A549 (cell line): Measurements from ENCODE around the gene CCDC182. TPM values are rescaled to one million over a fixed set of nuclear protein-coding genes. Genes with fewer than 3 reads are reported as not detected.

Source experiments
- ATAC-seq, 2 experiments: fragments of 200-7000 bp in 1 of 2; fragments of >200 bp in 1 of 2; cut with Nextera tagmentation in 1 of 2; cut with Tn5 transposase in 1 of 2; 3 replicates each; pipeline versions ENCODE4 v1.8.0 to v1.9.1; 2018 to 2020; ENCODE audit warnings: mild to moderate bottlenecking in 1 of 2, moderate library complexity in 1 of 2
- CTCF ChIA-PET: fragments of 300-600 bp; sonication (Branson Sonifier 250); formaldehyde crosslinking; extraction: SDS; loops from one replicate; lab custom pipeline; 2021; ENCODE audit warnings: antibody characterized with exemption, inconsistent platforms; lab: Yijun Ruan, JAX
- POLR2A ChIA-PET: fragments of 350-600 bp; formaldehyde crosslinking; extraction: SDS; loops from one replicate; lab custom pipeline; 2021; ENCODE audit warnings: antibody characterized with exemption, inconsistent platforms; lab: Yijun Ruan, JAX
- DNase-seq, 2 experiments: peaks; one replicate each; pipeline versions ENCODE4 v3.0.0 to v3.0.0-alpha.2; 2011 to 2016; ENCODE audit warnings: low read depth in 1 of 2, low spot score in 1 of 2
- FAIRE-seq: peaks from 2 replicates; lab custom pipeline; 2011; peaks lifted over from hg19 to GRCh38; lab: Jason Lieb, UNC
- H3K27ac ChIP-seq, 2 experiments: fragments of >200 bp; sonication (Bioruptor Twin); formaldehyde crosslinking; 3 replicates each; pipeline ENCODE4 v1.5.1; 2016 to 2017
- H3K4me1 ChIP-seq: fragments of >200 bp; sonication (Bioruptor Twin); formaldehyde crosslinking; 3 replicates; pipeline ENCODE4 v1.6.1; 2016
- H3K4me2 ChIP-seq: fragments of >200 bp; sonication (Bioruptor Twin); formaldehyde crosslinking; 3 replicates; pipeline ENCODE4 v1.6.1; 2016
- H3K4me3 ChIP-seq: fragments of >200 bp; sonication (Bioruptor Twin); formaldehyde crosslinking; 3 replicates; pipeline ENCODE4 v1.5.1; 2016
- H3K9me3 ChIP-seq: fragments of >200 bp; sonication (Bioruptor Twin); formaldehyde crosslinking; 3 replicates; pipeline ENCODE4 v1.6.1; 2016
- BCL3 ChIP-seq: fragments of >200 bp; sonication (Bioruptor Twin); formaldehyde crosslinking; IDR thresholded peaks from 3 replicates; pipeline ENCODE4 v1.6.1; 2016
- EHF ChIP-seq: fragments of 250-450 bp; sonication (Bioruptor Pico); IDR thresholded peaks from 2 replicates; pipeline ENCODE4 v1.5.0; 2020; ENCODE audit warnings: mild to moderate bottlenecking
- FOSL2 ChIP-seq, 2 experiments: fragments of 450-650 bp in 1 of 2; fragments of >200 bp in 1 of 2; sonication (Bioruptor Twin) in 1 of 2; formaldehyde crosslinking; IDR thresholded peaks; 2 replicates each; pipeline versions ENCODE4 v1.5.0 to v1.6.1; 2016 to 2020; ENCODE audit warnings: mild to moderate bottlenecking in 1 of 2, moderate library complexity in 1 of 2
- HMGXB4 ChIP-seq: fragments of 250-450 bp; sonication (Bioruptor Pico); IDR thresholded peaks from 2 replicates; pipeline ENCODE4 v1.5.0; 2021; ENCODE audit warnings: mild to moderate bottlenecking, moderate library complexity, borderline replicate concordance
- KDM5A ChIP-seq: fragments of 200-600 bp; sonication (generic); IDR thresholded peaks from 2 replicates; pipeline ENCODE4 v1.6.1; 2016; ENCODE audit warnings: antibody characterized with exemption, mild to moderate bottlenecking
- PHF8 ChIP-seq: fragments of 200-600 bp; sonication (generic); IDR thresholded peaks from 2 replicates; pipeline ENCODE4 v1.6.1; 2016; ENCODE audit warnings: low read depth, mild to moderate bottlenecking, antibody characterized with exemption, moderate library complexity, borderline replicate concordance
- POLR2A ChIP-seq: IDR thresholded peaks from 2 replicates; pipeline ENCODE4 v1.6.1; 2012; ENCODE audit warnings: mild to moderate bottlenecking, low read length
- RAD21 ChIP-seq, 2 experiments: fragments of >200 bp in 1 of 2; sonication (Bioruptor Twin) in 1 of 2; formaldehyde crosslinking in 1 of 2; IDR thresholded peaks in 1 of 2; conservative IDR thresholded peaks in 1 of 2; 2 replicates in 1 of 2; 3 replicates in 1 of 2; pipeline ENCODE4 v1.6.1; 2012 to 2018; ENCODE audit warnings: inconsistent platforms in 1 of 2
- RFX5 ChIP-seq: fragments of 450-650 bp; IDR thresholded peaks from 2 replicates; pipeline ENCODE4 v1.7.1; 2014; ENCODE audit warnings: antibody characterized with exemption, mild to moderate bottlenecking, moderate library complexity
- SMC3 ChIP-seq: fragments of >200 bp; sonication (Bioruptor Twin); formaldehyde crosslinking; IDR thresholded peaks from 3 replicates; pipeline ENCODE4 v1.6.1; 2018; ENCODE audit warnings: inconsistent platforms
- WGBS: methylation state at CpG from one replicate; pipeline ENCODE4 v1.1.6; 2017; ENCODE audit errors: missing lambda C conversion rate; 5-methylcytosine and 5-hydroxymethylcytosine counted together
- polyA plus RNA-seq, 4 experiments: library from polyadenylated mRNA; depleted of rRNA in 3 of 4; stranded (reverse); fragments of >200 nt; fragmentation: RNase III in 1 of 4; extraction: RNeasy Plus Mini Kit Qiagen cat#74134 plus additional on column Dnase treatment in 1 of 4; gene quantifications; 2 replicates in 3 of 4; 3 replicates in 1 of 4; pipeline ENCODE4 v1.2.3, GENCODE V29; 2011 to 2017
- small RNA-seq, 6 experiments: library from RNA; depleted of rRNA; stranded (forward); fragments of <200 nt; gene quantifications; one replicate each; pipeline ENCODE3, GENCODE V24; 2012

CCDC182 gene
- polyA plus RNA-seq, 2 of the 4 experiments (the other 2 are of a cell fraction): not detected

- POLR2A ChIA-PET: no interaction called here
- Histone ChIP-seq H3K4me3 (no peak overlapping the region), H3K27ac (no peak overlapping the region), H3K4me2 (no peak overlapping the region), H3K4me1 (no peaks in the 10 kb centered on the region), H3K9me3 (peaks cover 4% of the 10 kb centered on the region; the same call in 1 of the 3 replicates)
- FAIRE-seq (no peak), ATAC-seq (no peak), DNase-seq (no peak)
- WGBS: 68% methylated on average over 7 of the region's 7 CpGs
- CTCF ChIA-PET: interaction anchor here (0.6 to 3.9 kb wide), 7 partner anchors 8 to 591 kb away, joined by 3 to 26 read pairs (median 3); no protein-coding TSS in a partner anchor
- no peak for TF ChIP-seq BCL3
- TF ChIP-seq RFX5: no peak
- no peak for TF ChIP-seq EHF (CRISPR knock-in tag)
- TF ChIP-seq PHF8: no peak
- TF ChIP-seq POLR2A: 0 out of 2 replicates have a peak, but pooled peaks have one; percentile 4
Measured at GRCh38 chr17:57697197-57697596, 47.9 kb downstream of the CCDC182 start.

GRCh38 chr17:57696050-57696449, 49.0 kb downstream of the CCDC182 start:
- no peak for FAIRE-seq
- 54% methylated on average over 3 of the region's 3 CpGs for WGBS

More at GRCh38 chr17:57696050-57696449, 49.0 kb downstream of the CCDC182 start:
- Histone ChIP-seq H3K27ac (no peak overlapping the region), H3K4me1 (no peaks in the 10 kb centered on the region), H3K9me3 (peaks cover 4% of the 10 kb centered on the region; the same call in 1 of the 3 replicates), H3K4me2 (no peak overlapping the region), H3K4me3 (no peak overlapping the region)
- ChIA-PET POLR2A (no interaction called here), CTCF (interaction anchor here (0.8 to 3.9 kb wide), 12 partner anchors 8 to 453 kb away, joined by 3 to 26 read pairs (median 3); partner anchors contain the start of gene CCDC182)
- TF ChIP-seq FOSL2 (IDR thresholded peaks at IDR 0.05) (no peak), FOSL2 (CRISPR knock-in tag; IDR thresholded peaks at IDR 0.05) (no peak), KDM5A (no peak), RAD21 (conservative IDR thresholded peaks at IDR 0.05 in 1 of 2, IDR thresholded peaks at IDR 0.05 in 1 of 2) (no peak), HMGXB4 (CRISPR knock-in tag) (no peak), SMC3 (no peak)
- TF ChIP-seq, all 56 proteins: peak for 0
- DNase-seq (no peak), ATAC-seq (no peak)

Small RNAs within 50 kb of the gene (small RNA-seq; reads per million reads assigned to genes)
- gene RN7SKP94: 0 reads per million in 6 experiments

Other genes starting within 250 kb of the CCDC182 start
- gene MRPS23, start 104.7 kb upstream of the CCDC182 start, polyA plus RNA-seq (2011; rRNA removed): 73.2 and 110 TPM in 2 replicates
- 140 to 164 TPM (median 153 TPM) in 3 replicates for gene MRPS23, start 104.7 kb upstream of the CCDC182 start, polyA plus RNA-seq (2017; fragmentation: RNase III; extraction: RNeasy Plus Mini Kit Qiagen cat#74134 plus additional on column Dnase treatment)
- 44.3 and 54.8 TPM in 2 replicates for gene CUEDC1, start 210.1 kb upstream of the CCDC182 start, polyA plus RNA-seq (2011; rRNA removed)
- gene CUEDC1, start 210.1 kb upstream of the CCDC182 start, polyA plus RNA-seq (2017; fragmentation: RNase III; extraction: RNeasy Plus Mini Kit Qiagen cat#74134 plus additional on column Dnase treatment): 70.7 to 103 TPM (median 90.6 TPM) in 3 replicates
- 57.7 and 63.8 TPM in 2 replicates for gene VEZF1, start 243.0 kb upstream of the CCDC182 start, polyA plus RNA-seq (2011; rRNA removed)
- gene VEZF1, start 243.0 kb upstream of the CCDC182 start, polyA plus RNA-seq (2017; fragmentation: RNase III; extraction: RNeasy Plus Mini Kit Qiagen cat#74134 plus additional on column Dnase treatment): 48.1 to 55.5 TPM (median 50.3 TPM) in 3 replicates